Fibroblast of pulmonary artery (primary cell): Measurements from ENCODE around the gene ADARB2.

Experiments
- DNase-seq: peaks from one replicate; pipeline ENCODE4 v3.0.0-alpha.2; 2010; ENCODE audit warnings: low read depth
- H3K4me3 ChIP-seq: replicated peaks from 2 replicates; pipeline ENCODE4 v1.5.1; 2011; ENCODE audit warnings: low read depth, mild to moderate bottlenecking, control low read depth, low read length, moderate library complexity
- CTCF ChIP-seq: IDR thresholded peaks from 2 replicates; pipeline ENCODE4 v1.5.1; 2011; ENCODE audit warnings: mild to moderate bottlenecking, control low read depth, low read length, inconsistent platforms; ENCODE audit errors: missing control alignments

The ADARB2 gene

GRCh38 chr10:1483826-1484225, 253.5 kb downstream of the ADARB2 start:
- no peak for TF ChIP-seq CTCF
- no peak overlapping the region for H3K4me3 ChIP-seq
- no peak for DNase-seq

GRCh38 chr10:1483246-1483645, 254.1 kb downstream of the ADARB2 start:
- no peak for DNase-seq
- no peak overlapping the region for H3K4me3 ChIP-seq
- TF ChIP-seq CTCF = no peak

GRCh38 chr10:1477578-1477977, 259.7 kb downstream of the ADARB2 start:
- no peak overlapping the region for H3K4me3 ChIP-seq

GRCh38 chr10:1476455-1476803, 260.9 kb downstream of the ADARB2 start:
- no peak overlapping the region for H3K4me3 ChIP-seq
- no peak for TF ChIP-seq CTCF
- DNase-seq = no peak

More at GRCh38 chr10:1477578-1477977, 259.7 kb downstream of the ADARB2 start:
- no peak for DNase-seq
- no peak for TF ChIP-seq CTCF

GRCh38 chr10:1475771-1476454, 261.4 kb downstream of the ADARB2 start:
- TF ChIP-seq CTCF = no peak
- no peak for DNase-seq

GRCh38 chr10:1475098-1475591, 262.2 kb downstream of the ADARB2 start:
- no peak overlapping the region for H3K4me3 ChIP-seq
- DNase-seq = no peak
- no peak for TF ChIP-seq CTCF

More at GRCh38 chr10:1475771-1476454, 261.4 kb downstream of the ADARB2 start:
- H3K4me3 ChIP-seq = no peak overlapping the region

- TF ChIP-seq CTCF = no peak
- no peak overlapping the region for H3K4me3 ChIP-seq
- DNase-seq = no peak
Observed at GRCh38 chr10:1474376-1475097, 262.8 kb downstream of the ADARB2 start.
